NCI-H1092 treated with DMSO at 0.1 percent for 48 hours (cell line): Measurements from ENCODE around the gene CASS4.
"Not testable (repeated sequence)": the region's sequence is repeated elsewhere in the genome, so short reads cannot be mapped to it uniquely, and the experiment has no call there.

Source experiments
- DNase-seq: peaks from one replicate; lab custom pipeline; 2025; lab: John Stamatoyannopoulos, UW

The CASS4 gene, protein sequence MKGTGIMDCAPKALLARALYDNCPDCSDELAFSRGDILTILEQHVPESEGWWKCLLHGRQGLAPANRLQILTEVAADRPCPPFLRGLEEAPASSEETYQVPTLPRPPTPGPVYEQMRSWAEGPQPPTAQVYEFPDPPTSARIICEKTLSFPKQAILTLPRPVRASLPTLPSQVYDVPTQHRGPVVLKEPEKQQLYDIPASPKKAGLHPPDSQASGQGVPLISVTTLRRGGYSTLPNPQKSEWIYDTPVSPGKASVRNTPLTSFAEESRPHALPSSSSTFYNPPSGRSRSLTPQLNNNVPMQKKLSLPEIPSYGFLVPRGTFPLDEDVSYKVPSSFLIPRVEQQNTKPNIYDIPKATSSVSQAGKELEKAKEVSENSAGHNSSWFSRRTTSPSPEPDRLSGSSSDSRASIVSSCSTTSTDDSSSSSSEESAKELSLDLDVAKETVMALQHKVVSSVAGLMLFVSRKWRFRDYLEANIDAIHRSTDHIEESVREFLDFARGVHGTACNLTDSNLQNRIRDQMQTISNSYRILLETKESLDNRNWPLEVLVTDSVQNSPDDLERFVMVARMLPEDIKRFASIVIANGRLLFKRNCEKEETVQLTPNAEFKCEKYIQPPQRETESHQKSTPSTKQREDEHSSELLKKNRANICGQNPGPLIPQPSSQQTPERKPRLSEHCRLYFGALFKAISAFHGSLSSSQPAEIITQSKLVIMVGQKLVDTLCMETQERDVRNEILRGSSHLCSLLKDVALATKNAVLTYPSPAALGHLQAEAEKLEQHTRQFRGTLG

DNA sequence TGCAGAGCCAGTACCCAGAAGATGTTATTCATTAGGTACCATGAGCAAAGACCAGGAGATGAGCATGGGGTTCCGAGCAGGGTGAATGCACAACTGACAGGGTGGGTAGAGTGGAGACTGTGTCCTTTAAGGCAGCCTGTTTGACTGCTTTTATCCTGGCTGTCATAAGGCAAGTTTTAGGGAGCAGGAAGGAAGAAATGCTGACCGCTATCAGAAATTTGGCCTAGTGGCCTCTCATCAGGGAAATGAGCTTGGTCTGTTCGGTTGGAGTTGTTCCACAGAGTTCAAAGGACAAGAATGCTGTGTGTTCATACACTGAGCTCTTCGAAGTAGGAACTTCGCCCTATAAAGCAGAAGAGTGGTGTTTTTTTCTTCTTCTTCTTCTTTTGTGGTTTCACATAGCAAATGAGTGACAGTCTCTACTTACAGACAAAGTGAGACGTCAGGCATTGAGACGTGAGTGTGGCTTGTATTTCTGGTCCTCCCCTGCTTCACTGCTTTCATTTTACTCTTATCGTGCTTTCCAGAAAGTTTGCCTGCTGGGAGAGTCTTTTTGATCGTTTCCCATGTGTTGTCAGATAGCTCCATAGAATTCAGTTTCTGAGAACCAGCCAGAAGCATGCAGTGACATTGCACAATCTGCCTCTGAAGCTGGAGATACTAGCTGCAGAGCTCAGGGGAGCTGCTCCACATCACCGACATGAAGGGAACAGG is at the start of gene CASS4:
TSS of gene CASS4 (plus strand) at position 502 of the 714 bp plus-strand sequence. CDS start at position 701, 199 bp downstream.
- no peak for DNase-seq

DNA sequence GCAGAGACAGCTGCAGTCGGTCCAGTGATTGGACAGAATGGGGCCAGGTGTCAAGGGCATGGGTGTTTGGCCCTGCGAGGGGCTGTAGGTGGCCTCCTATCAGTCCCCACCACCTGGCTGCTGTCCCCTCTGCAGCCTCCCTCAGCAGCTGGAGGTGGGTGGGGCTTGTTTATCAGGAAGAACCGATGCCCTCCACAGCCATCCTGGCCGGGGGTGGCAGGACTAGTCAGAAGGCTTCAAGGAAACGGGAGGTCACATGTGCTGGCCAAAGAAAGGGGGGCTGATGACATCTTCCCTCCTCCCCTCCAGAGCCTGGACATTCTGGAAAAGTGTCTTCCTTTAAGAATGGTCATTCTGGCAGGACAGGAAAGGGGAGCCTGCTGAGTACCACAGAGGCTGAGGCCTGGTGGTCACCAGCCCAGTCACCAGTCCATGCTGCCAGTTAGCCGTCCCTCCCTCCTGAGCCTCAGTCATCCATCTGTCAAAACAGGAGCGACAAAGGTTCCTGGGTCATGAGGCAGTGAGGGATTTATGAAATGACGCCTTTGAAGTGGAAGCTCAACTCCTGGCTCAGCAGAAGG is 49.1 kb upstream of the CASS4 start:
- no peak for DNase-seq

DNA sequence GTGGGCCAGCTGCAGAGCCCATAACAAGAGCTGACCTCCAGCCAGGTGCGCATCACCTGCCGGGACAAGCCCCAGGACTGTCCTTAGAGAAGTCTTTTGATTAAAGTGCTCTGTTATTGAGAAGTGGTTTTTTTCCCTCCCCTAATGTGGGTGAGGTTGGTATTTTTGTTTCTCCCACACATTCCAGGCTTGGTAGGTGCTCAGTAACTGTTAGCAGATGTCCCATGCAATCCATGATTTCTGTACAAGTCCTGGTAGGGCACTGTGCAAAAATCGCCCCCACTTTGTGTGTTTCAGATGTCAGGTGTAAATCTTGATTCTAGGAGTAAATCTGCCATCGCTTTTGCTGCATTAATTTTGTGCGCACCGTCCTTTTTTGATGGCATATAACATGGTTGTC is 48.6 kb upstream of the CASS4 start:
- DNase-seq: no peak

DNA sequence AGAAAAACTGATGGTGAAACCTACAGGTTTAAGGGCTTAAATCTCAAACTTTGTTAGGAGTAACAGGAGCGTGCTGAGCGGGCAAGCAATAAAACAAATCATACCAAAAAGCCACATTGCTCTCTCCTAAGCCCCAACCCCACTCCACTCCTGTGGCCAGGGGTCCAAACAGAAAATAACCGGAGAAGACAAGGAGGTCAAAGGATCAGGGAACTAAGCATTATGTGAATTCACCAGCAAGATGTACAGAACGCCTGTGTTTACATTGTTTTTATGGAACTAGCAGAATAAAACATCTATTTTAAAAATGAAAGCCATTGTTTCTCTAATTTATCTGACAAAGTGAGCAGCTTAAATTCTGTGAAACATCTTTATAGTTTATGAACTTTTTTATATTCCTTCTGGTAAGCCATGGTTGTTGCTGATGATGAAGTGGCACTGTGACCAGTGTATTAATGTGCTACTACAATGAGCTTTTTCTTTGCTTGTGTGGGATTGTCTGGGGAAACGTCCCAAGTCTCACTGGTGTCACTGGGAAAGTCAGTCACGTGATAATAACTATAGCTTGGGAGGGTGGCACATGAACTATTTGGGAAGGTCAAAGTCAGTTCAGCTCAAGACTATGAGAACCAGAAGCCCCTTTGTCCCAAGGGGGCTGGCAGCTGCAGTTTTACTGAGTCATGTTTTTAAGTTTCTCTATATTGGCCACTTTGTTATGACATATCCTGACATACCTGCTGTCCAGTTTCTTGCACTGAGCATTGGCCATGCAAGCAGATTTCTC is 43.5 kb upstream of the CASS4 start:
- no peak for DNase-seq

DNA sequence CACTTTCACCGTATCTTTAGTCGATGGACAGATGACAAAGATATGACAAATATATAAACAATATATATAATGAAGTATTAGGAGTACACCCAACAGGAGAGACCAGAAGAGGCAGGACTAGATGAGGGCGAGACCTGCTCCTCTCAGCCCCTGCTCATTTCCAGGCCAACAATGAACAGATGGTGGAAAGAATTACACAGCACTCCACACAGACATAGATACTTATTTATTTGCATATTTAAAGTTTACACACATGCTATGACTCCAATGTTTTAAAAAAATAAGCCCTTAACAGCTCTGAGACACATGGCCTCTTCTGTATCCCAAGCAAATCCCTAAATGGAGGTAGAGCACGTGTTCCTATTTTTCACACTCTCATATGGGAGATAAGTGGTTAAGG is 42.9 kb upstream of the CASS4 start:
- no peak for DNase-seq

DNA sequence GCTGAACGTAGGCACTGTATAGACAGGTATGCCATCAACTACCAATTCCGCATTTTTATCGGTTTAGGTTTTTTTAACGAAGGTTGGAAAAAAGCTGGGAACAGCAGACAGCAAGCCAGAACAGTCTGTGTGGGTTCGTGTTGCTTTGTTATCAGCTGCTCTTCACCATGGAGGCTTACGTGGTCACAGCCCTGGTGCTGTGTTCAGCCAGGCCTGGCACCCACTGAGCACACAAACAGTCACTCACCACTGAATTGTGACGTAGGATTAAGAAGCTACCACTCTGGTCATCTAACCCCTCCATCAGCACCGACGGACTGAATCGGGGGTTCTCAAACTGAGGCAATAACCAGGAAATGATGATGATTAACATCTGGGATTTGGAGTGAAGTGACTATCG is 40.1 kb upstream of the CASS4 start:
- DNase-seq: no peak

DNA sequence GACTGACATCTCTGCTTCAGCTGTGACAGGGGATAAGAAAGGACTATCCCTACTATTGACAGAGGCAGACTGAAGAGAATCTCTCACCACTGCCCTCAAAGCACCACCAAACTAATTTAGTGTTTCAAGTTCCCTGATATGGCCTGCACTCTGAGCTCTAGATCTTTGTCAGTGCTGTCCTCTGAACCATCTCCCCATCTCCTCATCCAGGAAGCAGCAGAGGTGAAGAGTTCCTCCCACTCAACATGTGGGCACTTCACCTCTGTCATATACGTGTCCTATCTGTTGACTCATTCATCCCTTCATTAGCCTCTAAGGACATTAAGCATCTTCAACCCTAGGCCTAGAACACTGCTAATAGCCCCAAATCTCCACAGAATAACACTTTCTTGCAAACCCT is 39.2 kb upstream of the CASS4 start:
- DNase-seq: no peak

DNA sequence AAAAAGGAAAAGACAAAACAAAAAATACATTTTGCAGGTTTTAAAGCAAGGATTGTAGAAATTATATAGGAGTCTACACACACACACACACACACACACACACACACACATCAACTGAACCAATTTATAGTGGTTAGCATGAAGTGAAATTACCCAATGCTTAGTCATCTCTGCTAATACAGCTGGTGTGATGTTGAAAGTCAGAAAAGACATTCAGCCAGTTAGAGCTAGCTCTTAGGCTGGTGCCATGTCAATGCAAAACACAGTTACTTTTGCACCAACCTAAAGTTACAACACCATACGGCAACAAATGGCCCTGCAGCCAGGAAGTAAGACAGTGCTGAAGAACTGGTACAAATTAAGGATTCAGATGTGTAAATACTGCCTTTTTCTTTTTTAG is 38.1 kb upstream of the CASS4 start:
- no peak for DNase-seq

DNA sequence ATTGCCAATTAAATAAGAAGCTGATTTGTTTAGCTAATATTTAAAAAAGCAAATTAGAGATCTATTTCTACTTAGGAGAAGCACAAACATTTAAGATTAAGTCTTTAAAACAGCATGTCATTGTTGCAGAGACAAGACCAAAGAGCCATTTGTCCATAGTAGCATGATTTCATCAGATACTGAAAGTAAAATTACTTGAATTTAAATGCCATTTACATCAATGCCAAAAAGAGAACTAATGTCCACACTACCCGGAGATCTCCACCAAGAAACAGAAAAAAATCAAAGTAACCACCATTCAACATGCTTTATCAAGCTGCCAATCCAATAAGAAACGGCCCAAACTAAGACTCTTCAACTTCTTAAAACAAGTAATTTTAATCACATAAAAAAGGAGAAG is 35.7 kb upstream of the CASS4 start:
- no peak for DNase-seq

DNA sequence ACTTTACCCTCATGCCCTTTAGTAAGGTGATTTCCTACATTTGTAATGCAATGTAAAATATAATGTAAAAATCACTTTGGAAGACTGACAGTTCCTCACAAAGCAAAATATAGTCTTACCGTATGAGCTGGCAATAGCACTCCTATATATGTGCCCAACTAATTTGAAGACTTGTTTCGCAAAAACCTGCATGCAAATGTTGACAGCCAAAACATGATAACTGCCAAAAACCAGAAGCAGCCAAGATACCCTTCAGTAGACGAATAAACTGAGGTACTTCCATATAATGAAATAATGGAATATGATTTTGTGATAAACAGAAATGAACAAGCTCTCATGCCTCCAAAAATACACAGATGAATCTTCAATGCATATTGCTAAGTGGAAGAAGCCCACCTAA is 33.7 kb upstream of the CASS4 start:
- DNase-seq: no peak

DNA sequence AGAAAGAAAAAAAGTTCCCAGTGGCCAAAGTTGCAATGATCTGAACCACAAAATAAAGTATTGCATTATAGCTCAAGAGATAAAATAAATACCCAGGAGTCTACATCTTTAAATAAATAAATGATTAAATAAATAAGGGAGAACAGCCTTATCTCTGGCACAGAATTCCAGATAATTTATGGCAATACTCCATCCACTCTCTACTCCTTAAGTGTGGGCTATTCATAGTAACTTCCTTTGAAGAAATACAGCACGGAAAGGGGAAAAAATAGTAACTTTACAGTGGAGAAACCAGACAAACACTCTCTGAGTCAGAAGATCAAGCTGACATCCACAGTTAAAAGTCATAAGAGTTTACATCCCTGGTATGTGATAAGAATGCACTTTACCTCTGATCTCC is 31.7 kb upstream of the CASS4 start:
- DNase-seq: no peak

DNA sequence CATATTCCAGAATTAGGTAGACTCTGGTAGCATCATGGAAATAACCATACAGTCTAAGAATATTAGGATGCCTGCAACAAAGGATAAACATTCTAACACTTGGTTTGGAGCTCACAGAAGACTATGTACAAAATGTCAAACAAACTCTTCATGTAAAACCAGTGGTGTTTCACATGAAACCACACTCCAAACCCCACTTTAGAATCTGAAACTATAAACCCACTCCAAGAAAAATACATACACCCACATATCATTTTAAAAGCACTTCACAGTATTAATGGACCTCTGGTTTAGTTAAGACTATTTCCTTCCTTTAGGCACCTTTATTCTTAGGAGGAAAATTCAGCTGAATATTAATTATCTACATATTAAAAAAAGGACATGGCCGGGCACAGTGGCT is 30.6 kb upstream of the CASS4 start:
- DNase-seq: no peak

DNA sequence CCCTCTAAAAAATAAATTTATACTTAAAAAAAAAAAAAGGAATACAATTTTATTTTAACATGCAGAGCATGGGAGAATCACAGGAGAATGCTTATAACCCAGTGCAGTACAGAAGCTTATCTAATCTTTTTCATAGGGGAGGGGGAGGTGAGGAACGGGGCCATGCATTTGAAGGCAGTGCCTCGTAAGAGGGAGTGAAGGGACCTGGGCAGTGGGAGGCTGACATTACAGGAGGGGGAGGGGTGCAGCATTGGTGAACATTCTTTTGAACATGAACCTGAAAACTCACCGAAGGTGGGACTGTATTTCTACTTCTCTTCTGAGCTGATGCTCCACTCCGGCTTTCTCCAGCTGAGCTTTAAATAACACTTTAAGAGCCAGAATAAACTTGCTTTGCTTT is 29.4 kb upstream of the CASS4 start:
- no peak for DNase-seq

DNA sequence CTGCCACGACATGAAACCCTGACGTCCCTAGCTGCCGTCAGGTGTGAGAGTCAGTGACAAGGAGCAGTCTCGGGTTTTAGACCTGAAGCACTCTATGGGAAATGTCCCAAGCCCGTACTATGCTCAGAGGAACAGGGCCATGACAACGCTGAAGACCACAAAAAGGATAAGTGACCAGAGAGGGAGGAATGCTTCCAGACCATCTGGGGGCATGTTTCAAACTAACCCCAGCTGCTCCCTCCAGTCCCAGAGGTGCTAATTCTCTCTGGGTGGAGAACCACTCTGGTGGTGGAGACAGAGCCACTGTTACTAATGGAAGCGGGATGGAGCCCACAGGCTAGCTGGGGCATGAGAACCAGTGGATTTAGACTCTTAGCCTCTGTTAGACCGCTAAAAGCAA is 28.7 kb upstream of the CASS4 start:
- no peak for DNase-seq

DNA sequence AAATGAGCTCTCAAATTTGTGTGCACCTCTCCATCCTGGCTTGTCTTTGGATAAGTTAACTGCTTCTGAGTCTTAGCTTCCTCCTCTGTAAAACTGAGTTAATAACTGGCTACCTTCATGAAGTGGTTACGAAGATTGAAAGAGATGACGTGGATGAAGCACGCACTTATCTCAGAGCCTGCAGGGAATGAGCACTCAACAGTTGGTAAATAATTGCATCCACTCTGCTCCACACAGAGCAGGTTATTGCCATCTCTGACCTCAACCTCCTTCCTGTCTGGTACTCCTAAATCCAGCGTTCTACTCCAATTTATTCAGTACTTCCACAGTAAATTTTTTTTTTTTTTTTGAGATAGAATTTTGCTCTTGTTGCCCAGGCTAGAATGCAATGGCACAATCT is 26.9 kb upstream of the CASS4 start:
- DNase-seq: no peak

DNA sequence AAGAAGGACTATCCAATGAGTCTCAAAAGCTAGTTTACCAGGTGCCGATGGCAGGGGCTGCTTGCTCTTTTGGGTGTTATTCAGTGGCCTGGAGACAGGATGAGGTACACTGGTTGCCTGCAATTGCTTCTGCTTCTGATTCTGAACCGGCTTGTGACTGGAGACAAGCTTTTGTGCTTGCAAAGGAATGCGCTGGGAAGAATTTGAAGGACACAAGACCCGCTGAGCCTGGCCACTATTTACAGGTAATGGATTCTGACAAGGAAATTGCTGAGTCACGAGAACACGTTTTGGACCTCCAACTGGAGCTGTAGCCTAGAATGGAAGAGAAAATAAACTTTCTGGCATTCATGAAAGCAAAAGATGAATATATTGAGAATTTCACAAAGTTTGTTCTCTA is 25.8 kb upstream of the CASS4 start:
- DNase-seq: no peak

DNA sequence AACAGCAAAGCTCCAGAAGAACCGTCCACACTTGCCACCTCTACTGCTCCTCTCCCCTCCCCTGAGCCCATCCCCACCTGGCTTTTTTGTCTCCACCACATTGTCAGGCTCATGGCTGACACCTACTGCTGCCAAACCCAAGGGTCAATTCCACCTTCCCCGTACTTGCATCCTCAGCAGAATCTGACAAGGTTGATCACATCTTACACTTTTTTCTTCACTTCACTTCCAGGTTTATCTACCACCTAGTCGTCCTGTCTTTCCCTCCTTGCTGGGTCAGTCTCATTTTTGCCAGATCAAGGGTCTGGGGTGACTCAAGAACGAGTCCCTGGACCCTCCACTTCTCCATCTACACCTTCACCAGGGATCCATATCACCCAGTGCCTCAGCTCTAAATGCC is 23.2 kb upstream of the CASS4 start:
- no peak for DNase-seq

DNA sequence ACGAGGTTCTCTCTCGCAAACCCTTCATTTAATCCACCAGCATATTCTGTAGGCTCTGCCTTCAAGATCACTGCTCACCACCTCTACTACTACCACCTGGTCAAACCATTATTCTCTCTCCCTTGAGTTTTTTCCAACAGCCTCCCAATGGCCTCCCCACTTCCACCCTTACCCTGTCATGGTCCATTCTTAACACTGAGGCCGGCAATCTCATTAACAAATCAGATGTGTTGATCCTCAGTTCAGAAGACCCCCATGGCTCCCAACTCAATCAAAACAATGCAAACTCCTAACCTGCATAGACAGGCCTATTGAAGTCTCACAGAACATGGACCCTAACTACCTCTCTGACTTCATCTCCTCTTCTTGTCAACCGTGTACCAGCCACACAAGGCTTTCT is 22.3 kb upstream of the CASS4 start:
- DNase-seq: no peak

DNA sequence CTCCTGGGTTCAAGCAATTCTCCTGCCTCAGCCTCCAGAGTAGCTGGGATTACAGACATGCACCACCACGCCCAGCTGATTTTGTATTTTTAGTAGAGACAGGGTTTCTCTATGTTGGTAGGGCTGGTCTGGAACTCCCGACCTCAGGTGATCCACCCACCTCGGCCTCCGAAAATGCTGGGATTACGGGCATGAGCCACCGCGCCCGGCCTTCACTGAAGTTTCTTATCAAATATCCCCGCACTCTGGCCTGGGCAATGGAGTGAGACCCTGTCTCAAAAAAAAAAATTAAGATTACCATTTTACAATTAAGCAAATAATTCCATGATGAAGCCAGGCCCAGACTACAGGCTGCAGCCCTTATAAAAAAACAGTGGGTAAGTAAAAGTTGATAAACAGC is 21.7 kb upstream of the CASS4 start:
- not testable (repeated sequence) for DNase-seq

DNA sequence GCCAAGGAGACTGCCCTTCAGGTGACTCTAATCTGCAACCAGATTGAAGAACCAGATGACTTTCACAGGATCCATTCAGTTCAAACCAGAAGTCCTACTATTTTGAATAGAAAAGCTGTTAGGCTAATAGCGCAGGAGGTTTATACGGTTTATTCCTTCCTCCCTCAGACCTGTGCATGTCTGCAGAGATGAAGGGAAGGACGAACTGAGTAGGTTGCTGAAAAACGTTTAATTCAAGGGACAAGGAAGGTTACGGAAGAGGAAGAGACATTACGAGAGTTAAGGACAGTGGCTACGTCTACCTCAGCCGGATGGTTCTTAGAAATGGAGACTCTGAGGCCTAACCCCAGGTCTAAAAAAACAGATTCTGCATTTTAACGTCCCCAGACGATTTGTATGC is 21.0 kb upstream of the CASS4 start:
- no peak for DNase-seq

DNA sequence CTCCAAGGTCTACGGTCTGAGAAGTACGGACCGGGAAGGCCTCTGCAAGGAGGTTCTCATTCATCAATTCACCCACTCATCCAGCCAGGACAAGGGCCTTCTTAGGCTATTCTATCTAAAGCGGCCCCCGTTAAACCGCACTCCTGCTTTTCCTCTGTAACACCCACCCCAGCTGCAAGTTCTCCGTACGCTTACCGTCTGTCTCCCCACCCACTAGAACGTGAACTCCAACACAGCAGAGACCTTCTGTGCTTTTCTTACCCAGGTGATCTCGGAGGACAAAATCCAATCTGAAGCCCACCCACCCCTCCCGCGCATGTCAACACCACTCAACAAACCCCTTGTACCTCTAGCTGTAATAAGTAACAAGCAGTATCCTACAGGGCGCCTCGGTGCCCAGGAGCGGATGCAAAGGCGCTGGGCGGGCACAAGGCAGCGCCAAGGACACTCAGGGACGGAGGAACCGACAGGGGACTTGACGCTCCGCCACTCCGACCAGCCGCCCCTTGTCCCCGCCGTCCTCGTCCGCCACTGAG is 20.4 kb upstream of the CASS4 start:
- peak; percentile 28 for DNase-seq
